ENCODE results near the gene EXOC3L2.
A peak's percentile ranks its signal among the peaks of the same experiment; 100 is the strongest.
"Not testable (repeated sequence)": the region's sequence is repeated elsewhere in the genome, so short reads cannot be mapped to it uniquely, and the experiment has no call there.

The EXOC3L2 gene

GRCh38 chr19:45250832-45251451 is 5.7 kb upstream of the EXOC3L2 start, which contains the start of gene MARK4:
TSS of gene MARK4 (plus strand) at chr19:45251271. CDS start at chr19:45251589, 318 bp downstream.
- Mint-ChIP-seq H3K36me3 (ENCODE audit: low read depth) (no peaks in the 10 kb centered on the region), H3K4me3 (peak within 1 kb of the TSS; percentile 96), H3K9me3 (no peaks in the 10 kb centered on the region), H3K4me1 (ENCODE audit: low read depth) (peaks cover 24% of the 10 kb centered on the region), H3K27ac (peak within 1 kb of the TSS; percentile 86), H3K27me3 (ENCODE audit: low read depth) (peaks cover 2% of the 10 kb centered on the region)
- DNase-seq (ENCODE audit: low spot score): peak; percentile 47

DNA sequence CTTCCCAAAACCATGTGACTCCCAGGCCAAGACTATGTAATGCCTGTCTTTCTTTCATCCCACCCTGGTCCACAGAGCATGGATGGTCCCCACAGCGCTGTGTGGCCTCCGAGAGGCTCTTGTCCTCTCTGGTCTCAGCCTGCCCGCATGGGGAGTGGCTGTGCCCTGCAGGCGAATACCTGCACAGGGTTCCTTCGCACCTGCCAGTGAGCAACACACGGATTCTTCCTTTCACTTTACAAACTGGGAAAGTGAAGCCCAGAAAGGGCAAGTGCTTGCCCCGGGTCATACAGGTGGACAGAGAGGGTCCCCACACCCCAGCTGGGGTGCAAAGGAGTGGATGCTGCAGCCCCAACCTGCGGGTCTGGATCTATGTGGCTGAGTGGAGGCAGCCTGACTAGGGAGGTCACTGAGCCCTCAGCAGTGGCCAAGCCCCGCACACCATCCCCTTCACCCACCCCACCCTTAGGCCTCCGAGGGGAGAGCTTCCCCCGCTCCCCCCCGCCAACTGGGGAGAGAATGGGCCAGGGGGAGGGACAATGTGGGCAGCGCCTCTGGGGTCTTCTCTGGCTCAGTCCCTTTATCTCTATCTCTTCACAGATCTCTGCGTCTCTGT is 5.1 kb upstream of the EXOC3L2 start:
- Mint-ChIP-seq H3K4me3 (peak overlapping the region; percentile 96), H3K9me3 (no peaks in the 10 kb centered on the region), H3K27ac (peak overlapping the region; percentile 86), H3K27me3 (ENCODE audit: low read depth) (peaks cover 2% of the 10 kb centered on the region), H3K36me3 (ENCODE audit: low read depth) (no peaks in the 10 kb centered on the region), H3K4me1 (ENCODE audit: low read depth) (peaks cover 24% of the 10 kb centered on the region)
- DNase-seq (ENCODE audit: low spot score): no peak

DNA sequence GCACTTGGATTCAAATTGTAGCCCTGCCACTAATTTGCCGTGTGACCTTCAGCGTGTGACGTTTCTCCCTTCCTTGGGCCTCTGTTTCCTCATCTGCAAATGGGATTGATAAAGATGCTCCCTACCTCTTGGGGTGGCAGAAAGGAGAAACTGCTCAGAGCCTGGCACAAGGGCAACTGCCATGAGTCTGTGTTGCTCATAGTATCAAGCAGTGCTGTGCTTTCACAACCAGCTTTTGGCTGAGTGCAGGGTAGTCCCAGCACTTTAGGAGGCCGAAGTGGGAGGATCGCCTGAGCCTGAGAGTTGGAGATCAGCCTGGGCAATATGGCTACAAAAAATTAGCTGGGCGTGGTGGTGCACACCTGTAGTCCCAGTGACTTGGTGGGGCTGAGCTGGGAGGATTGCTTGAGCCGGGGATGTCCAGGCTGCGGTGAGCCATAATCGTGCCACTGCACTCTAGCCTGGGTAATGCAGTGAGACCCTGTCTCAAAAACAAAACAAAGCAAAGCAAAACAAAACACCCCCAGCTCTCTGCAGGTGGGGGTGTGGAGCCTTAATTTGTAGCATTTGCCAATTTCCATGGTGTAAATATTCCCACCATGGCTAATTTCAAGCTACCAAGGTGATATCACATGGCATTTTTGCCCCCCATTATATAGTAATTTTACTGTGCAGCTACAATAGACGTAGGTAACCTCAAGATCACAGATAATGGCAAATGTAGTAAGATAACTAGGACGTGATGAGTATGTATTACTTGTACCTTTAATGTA is 4.2 kb upstream of the EXOC3L2 start:
- Mint-ChIP-seq H3K27me3 (ENCODE audit: low read depth) (peaks cover 8% of the 10 kb centered on the region), H3K4me1 (ENCODE audit: low read depth) (peaks cover 24% of the 10 kb centered on the region), H3K27ac (no peak overlapping the region), H3K4me3 (peak overlapping the region; percentile 34), H3K36me3 (ENCODE audit: low read depth) (no peaks in the 10 kb centered on the region), H3K9me3 (no peaks in the 10 kb centered on the region)
- no peak for DNase-seq (ENCODE audit: low spot score)

DNA sequence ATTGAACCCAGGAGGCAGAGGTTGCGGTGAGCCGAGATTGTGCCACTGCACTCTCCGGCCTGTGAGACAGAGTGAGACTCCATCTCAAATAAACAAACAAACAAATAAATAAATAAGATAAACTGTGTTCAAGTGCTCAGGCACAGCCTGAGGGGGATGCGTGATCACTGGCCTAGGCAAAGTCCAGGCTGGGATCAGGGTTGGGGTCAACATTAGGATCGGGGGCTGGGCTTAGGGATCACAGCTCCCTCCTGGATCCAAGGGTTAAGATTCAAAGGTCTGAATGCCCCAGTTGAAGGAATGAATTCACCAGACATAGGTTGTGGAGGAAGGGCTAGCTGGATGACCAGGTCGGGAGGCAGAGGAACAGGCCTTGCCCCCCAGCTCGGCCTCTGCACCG is 1.9 kb upstream of the EXOC3L2 start:
- Mint-ChIP-seq H3K27ac (no peak overlapping the region), H3K27me3 (ENCODE audit: low read depth) (peaks cover 11% of the 10 kb centered on the region), H3K4me1 (ENCODE audit: low read depth) (peaks cover 7% of the 10 kb centered on the region), H3K36me3 (ENCODE audit: low read depth) (no peaks in the 10 kb centered on the region), H3K4me3 (no peak overlapping the region), H3K9me3 (no peaks in the 10 kb centered on the region)
- DNase-seq (ENCODE audit: low spot score): no peak

- Mint-ChIP-seq H3K36me3 (ENCODE audit: low read depth) (no peaks in the 10 kb centered on the region), H3K27ac (no peak overlapping the region), H3K4me1 (ENCODE audit: low read depth) (peaks cover 5% of the 10 kb centered on the region), H3K9me3 (no peaks in the 10 kb centered on the region), H3K4me3 (no peak overlapping the region), H3K27me3 (ENCODE audit: low read depth) (peaks cover 11% of the 10 kb centered on the region)
- DNase-seq (ENCODE audit: low spot score): no peak
Measured at GRCh38 chr19:45245826-45246225, 619 bp upstream of the EXOC3L2 start.

DNA sequence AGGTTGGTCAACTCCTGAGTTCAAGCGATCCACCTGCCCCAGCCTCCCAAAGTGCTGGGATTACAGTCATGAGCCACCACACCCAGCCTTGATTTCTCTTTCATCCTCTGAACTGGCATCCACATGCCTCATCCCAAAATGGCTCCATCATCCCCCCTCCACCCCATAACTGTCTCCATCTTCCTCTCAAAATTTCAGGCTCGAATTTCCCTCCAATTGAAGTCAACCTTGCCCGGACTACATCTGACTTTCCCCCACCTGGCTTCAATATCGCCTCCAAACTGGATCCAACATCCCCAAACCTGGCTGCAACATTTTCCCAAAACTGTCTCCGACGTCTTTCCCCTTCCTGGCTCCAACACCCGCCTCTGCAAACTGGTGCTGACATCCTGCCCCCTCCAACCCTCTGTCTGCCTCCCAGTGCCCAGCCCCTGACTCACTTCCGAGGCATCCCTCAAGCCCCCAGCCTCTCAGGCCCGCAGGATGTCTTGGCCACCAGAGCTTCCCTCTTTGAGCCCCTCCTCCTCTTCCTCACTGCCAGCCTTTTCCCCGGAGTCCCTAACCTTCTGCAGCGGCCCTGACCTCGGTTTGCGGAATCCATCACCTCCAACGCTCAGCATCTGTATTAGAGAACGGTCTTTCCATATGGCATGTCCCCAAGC is 943 bp downstream of the EXOC3L2 start:
- Mint-ChIP-seq H3K27ac (no peak overlapping the region), H3K4me3 (no peak overlapping the region), H3K9me3 (no peaks in the 10 kb centered on the region), H3K27me3 (ENCODE audit: low read depth) (peaks cover 9% of the 10 kb centered on the region), H3K4me1 (ENCODE audit: low read depth) (peaks cover 2% of the 10 kb centered on the region), H3K36me3 (ENCODE audit: low read depth) (no peaks in the 10 kb centered on the region)
- no peak for DNase-seq (ENCODE audit: low spot score)

- H3K9me3 Mint-ChIP-seq: no peaks in the 10 kb centered on the region
- H3K27ac Mint-ChIP-seq: no peak overlapping the region
- no peak overlapping the region for H3K4me3 Mint-ChIP-seq
- no peak for DNase-seq (ENCODE audit: low spot score)
- H3K4me1 Mint-ChIP-seq (ENCODE audit: low read depth): no peaks in the 10 kb centered on the region
- peaks cover 9% of the 10 kb centered on the region for H3K27me3 Mint-ChIP-seq (ENCODE audit: low read depth)
- no peaks in the 10 kb centered on the region for H3K36me3 Mint-ChIP-seq (ENCODE audit: low read depth)
Measured at GRCh38 chr19:45243144-45243732, 2.0 kb downstream of the EXOC3L2 start.

- no peaks in the 10 kb centered on the region for H3K36me3 Mint-ChIP-seq (ENCODE audit: low read depth)
- no peak overlapping the region for H3K4me3 Mint-ChIP-seq
Measured at GRCh38 chr19:45238556-45238955, 6.7 kb downstream of the EXOC3L2 start.

GRCh38 chr19:45235485-45235884 is 9.7 kb downstream of the EXOC3L2 start:
- DNase-seq (ENCODE audit: low spot score): no peak
- Mint-ChIP-seq H3K27me3 (ENCODE audit: low read depth) (peaks cover 24% of the 10 kb centered on the region), H3K4me3 (no peak overlapping the region), H3K27ac (no peak overlapping the region), H3K36me3 (ENCODE audit: low read depth) (no peaks in the 10 kb centered on the region), H3K9me3 (no peaks in the 10 kb centered on the region), H3K4me1 (ENCODE audit: low read depth) (no peaks in the 10 kb centered on the region)

More at GRCh38 chr19:45238556-45238955, 6.7 kb downstream of the EXOC3L2 start:
- Mint-ChIP-seq H3K27me3 (ENCODE audit: low read depth) (peaks cover 20% of the 10 kb centered on the region), H3K9me3 (no peaks in the 10 kb centered on the region), H3K4me1 (ENCODE audit: low read depth) (no peaks in the 10 kb centered on the region), H3K27ac (no peak overlapping the region)
- DNase-seq (ENCODE audit: low spot score): no peak

GRCh38 chr19:45234089-45234869 is 10.9 kb downstream of the EXOC3L2 start:
- Mint-ChIP-seq H3K27me3 (ENCODE audit: low read depth) (peaks cover 24% of the 10 kb centered on the region), H3K4me1 (ENCODE audit: low read depth) (no peaks in the 10 kb centered on the region), H3K9me3 (no peaks in the 10 kb centered on the region), H3K36me3 (ENCODE audit: low read depth) (no peaks in the 10 kb centered on the region), H3K4me3 (no peak overlapping the region), H3K27ac (no peak overlapping the region)
- DNase-seq (ENCODE audit: low spot score): no peak

DNA sequence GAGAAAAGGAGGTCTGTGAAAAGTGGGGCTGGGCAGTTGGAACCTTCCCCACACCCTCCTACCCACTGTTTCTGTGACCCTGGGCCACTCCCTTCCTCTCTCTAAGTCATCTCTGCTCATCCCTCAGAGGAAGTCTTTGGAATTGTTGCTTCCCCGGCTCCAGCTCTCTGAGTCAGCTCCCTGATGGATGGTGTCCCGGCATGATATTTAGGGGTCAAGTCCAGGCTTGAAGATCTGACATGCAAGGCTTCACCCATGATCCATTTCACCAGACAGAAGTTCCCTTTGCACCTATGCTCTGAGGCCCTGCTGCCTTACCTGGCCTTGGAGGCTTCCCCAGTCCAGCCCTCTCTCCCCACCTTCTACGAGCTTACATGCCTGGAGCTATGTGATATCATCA is 13.3 kb downstream of the EXOC3L2 start:
- Mint-ChIP-seq H3K36me3 (ENCODE audit: low read depth) (no peaks in the 10 kb centered on the region), H3K4me1 (ENCODE audit: low read depth) (no peaks in the 10 kb centered on the region), H3K4me3 (no peak overlapping the region), H3K27ac (no peak overlapping the region), H3K27me3 (ENCODE audit: low read depth) (peaks cover 22% of the 10 kb centered on the region), H3K9me3 (no peaks in the 10 kb centered on the region)
- DNase-seq (ENCODE audit: low spot score): no peak

GRCh38 chr19:45229056-45229455 is 16.2 kb downstream of the EXOC3L2 start:
- not testable (repeated sequence) for H3K9me3 Mint-ChIP-seq; H3K36me3 Mint-ChIP-seq (ENCODE audit: low read depth); H3K27me3 Mint-ChIP-seq (ENCODE audit: low read depth); H3K4me1 Mint-ChIP-seq (ENCODE audit: low read depth); H3K4me3 Mint-ChIP-seq; H3K27ac Mint-ChIP-seq; DNase-seq (ENCODE audit: low spot score)

DNA sequence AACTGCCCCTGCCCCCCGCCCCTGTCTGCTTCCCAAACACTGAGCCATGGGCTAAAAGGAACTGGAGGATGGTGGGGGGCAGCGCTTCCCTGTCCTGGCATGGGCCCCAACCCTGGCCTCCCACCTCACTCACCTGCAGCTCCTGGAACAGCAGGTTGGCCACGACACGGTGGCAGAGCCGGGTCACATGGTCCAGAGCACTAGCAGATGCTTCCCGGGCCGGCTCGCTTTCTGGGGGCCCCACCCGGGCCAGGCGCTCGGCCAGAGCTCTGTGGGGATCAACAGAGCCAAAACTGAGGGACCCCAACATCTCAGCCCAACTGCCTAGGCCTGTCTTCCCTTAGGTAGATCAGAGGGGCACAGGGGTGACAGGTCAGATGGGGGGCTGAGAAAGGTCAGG is 20.6 kb downstream of the EXOC3L2 start:
- H3K4me3 Mint-ChIP-seq: no peak overlapping the region
- no peaks in the 10 kb centered on the region for H3K36me3 Mint-ChIP-seq (ENCODE audit: low read depth)
- no peak overlapping the region for H3K27ac Mint-ChIP-seq
- no peaks in the 10 kb centered on the region for H3K4me1 Mint-ChIP-seq (ENCODE audit: low read depth)
- no peak for DNase-seq (ENCODE audit: low spot score)
- no peaks in the 10 kb centered on the region for H3K9me3 Mint-ChIP-seq
- H3K27me3 Mint-ChIP-seq (ENCODE audit: low read depth): peaks cover 7% of the 10 kb centered on the region

Measured in T-helper 2 cell treated with Interferon-gamma antibody and Interleukin-4, amounts not matched to agents 5 μg/mL and 100 μg/mL, for 36 hours (primary cell).